ENCODE results near the gene G0S2. TPM values are rescaled to one million over a fixed set of nuclear protein-coding genes. Genes with fewer than 3 reads are reported as not detected.
"Not testable (repeated sequence)": the region's sequence is repeated elsewhere in the genome, so short reads cannot be mapped to it uniquely, and the experiment has no call there.

The G0S2 gene
- total RNA-seq, 2 experiments from 2014 or later, result 4.9 to 5.7 TPM

DNA sequence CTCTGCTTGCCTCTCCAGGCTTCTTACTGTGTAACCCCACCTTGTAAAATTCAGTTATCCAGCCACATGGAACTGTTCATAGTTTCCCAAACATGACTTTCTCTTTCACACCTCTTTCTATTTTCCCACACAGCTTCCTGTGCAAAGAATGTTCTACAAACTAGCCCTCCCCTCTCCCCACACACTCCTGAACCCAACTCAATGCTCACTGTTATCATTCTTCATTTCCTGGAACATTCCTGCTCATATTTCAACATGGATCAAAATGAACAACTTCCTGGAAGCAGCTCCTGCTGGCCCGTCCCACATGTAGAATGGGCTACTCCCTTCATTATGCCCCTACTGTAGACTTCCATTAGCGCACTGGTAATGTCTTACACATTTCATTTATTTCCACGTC, 21.9 kb downstream of the G0S2 start:
- Mint-ChIP-seq H3K4me1 (ENCODE audit: low read depth) (peaks cover 24% of the 10 kb centered on the region), H3K36me3 (ENCODE audit: low read depth) (no peaks in the 10 kb centered on the region), H3K27me3 (peaks cover 1% of the 10 kb centered on the region), H3K9me3 (no peaks in the 10 kb centered on the region), H3K4me3 (no peak overlapping the region), H3K27ac (peak overlapping the region; percentile 42)
- ChIA-PET POLR2A (interaction anchor here (1.1 to 1.3 kb wide), 2 partner anchors 52 to 73 kb away, joined by 3 to 4 read pairs; no protein-coding TSS in a partner anchor), CTCF (interaction anchor here (0.6 to 3.8 kb wide), 8 partner anchors 9 to 121 kb away, joined by 3 to 21 read pairs (median 3); partner anchors contain the start of gene TRAF3IP3)
- ATAC-seq (no peak), DNase-seq (no peak)
- intact Hi-C loops (cut with micrococcal nuclease), result loop anchor here (1.0 kb wide), 1 partner anchor 90 kb away; no protein-coding TSS in a partner anchor
- TF ChIP-seq, protein P1, sequence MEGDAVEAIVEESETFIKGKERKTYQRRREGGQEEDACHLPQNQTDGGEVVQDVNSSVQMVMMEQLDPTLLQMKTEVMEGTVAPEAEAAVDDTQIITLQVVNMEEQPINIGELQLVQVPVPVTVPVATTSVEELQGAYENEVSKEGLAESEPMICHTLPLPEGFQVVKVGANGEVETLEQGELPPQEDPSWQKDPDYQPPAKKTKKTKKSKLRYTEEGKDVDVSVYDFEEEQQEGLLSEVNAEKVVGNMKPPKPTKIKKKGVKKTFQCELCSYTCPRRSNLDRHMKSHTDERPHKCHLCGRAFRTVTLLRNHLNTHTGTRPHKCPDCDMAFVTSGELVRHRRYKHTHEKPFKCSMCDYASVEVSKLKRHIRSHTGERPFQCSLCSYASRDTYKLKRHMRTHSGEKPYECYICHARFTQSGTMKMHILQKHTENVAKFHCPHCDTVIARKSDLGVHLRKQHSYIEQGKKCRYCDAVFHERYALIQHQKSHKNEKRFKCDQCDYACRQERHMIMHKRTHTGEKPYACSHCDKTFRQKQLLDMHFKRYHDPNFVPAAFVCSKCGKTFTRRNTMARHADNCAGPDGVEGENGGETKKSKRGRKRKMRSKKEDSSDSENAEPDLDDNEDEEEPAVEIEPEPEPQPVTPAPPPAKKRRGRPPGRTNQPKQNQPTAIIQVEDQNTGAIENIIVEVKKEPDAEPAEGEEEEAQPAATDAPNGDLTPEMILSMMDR (IDR thresholded peaks at IDR 0.05), result no peak

DNA sequence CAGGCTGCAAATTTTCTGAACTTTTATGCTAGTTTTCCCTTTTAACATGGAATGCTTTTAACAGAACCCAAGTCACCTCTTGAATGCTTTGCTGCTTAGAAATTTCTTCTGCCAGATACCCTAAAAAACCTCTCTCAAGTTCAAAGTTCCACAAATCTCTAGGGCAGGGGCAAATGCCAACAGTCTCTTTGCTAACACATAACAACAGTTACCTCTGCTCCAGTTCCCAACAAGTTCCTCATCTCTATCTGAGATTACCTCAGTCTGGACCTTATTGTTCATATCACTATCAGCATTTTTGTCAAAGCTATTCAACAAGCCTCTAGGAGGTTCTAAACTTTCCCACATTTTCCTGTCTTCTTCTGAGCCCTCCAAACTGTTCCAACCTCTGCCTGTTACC, 25.5 kb downstream of the G0S2 start:
- DNase-seq; H3K27ac Mint-ChIP-seq; intact Hi-C loops (cut with micrococcal nuclease); H3K4me3 Mint-ChIP-seq; H3K9me3 Mint-ChIP-seq; H3K36me3 Mint-ChIP-seq (ENCODE audit: low read depth); ATAC-seq; POLR2A ChIA-PET; H3K27me3 Mint-ChIP-seq: not testable (repeated sequence)
- CTCF ChIA-PET, result interaction anchor here (1.3 kb wide), 1 partner anchor 73 kb away, joined by 5 read pairs; no protein-coding TSS in a partner anchor
- H3K4me1 Mint-ChIP-seq (ENCODE audit: low read depth), result peaks cover 39% of the 10 kb centered on the region

DNA sequence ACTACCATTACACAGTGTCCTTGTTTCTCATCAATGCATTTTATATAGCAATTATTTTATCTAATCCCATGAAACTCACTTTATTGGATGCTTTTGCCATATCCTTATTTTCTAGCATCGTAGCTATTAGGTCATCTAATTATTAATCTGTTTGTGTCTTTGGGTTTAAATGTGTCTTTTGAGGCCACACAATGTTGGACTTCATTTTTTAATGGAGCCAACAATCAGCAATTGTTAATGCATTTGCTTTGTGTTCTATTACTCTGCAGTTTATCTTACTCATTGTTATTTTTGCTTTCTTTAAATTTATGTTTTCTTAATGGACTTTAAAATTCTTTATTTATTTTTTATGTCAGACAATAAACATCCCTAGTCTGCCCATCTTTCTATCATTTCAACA, 27.6 kb downstream of the G0S2 start:
- POLR2A ChIA-PET, result interaction anchor here (0.7 kb wide), 1 partner anchor 1878 kb away, joined by 3 read pairs; no protein-coding TSS in a partner anchor
- no peak overlapping the region for H3K27ac Mint-ChIP-seq

DNA sequence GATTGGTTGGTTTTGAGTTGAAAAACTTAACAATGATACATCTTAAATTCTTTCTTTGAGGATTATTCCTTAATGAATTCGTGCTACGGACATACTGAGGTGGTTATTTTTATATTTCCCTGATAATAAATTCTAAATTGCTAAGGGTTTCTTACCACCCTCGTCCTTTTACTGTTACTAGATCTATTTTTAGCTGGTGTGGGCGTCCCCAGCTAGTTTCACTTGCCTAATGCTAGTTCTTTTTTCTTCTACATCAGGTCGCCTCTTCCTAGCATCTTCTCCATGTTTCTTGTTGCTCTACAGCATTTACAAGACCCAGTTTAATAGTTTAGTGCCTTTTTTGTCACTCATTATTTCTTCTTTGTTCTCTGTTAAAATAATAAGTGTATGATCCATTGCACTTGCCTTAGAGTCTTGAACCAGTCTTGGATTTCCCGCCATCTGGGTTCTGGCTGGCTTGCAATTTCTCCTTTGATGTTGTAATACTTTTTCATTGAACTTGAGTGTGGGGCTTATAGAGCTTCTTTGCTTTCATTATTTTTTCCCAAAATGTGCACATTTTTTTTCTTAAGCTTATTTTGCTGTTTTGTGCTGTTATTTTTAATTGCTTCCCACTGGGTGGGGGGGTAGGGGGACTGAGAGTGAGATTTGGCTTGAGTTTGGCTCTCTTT, 28.8 kb downstream of the G0S2 start:
- peak overlapping the region; percentile 76 for H3K27ac Mint-ChIP-seq
- ChIA-PET POLR2A (no interaction called here), CTCF (interaction anchor here (0.6 to 4.6 kb wide), 7 partner anchors 11 to 77 kb away, joined by 3 to 29 read pairs (median 5); no protein-coding TSS in a partner anchor)
- H3K36me3 Mint-ChIP-seq (ENCODE audit: low read depth), result no peaks in the 10 kb centered on the region
- H3K9me3 Mint-ChIP-seq, result no peaks in the 10 kb centered on the region
- H3K4me1 Mint-ChIP-seq (ENCODE audit: low read depth), result peaks cover 33% of the 10 kb centered on the region
- H3K27me3 Mint-ChIP-seq, result no peaks in the 10 kb centered on the region
- TF ChIP-seq, protein P1 (IDR thresholded peaks at IDR 0.05), result no peak
- ATAC-seq, result no peak
- intact Hi-C loops (cut with micrococcal nuclease), result no loop called here
- no peak overlapping the region for H3K4me3 Mint-ChIP-seq
- DNase-seq, result peak; percentile 30

More for the DNA sequence above, 27.6 kb downstream of the G0S2 start:
- ATAC-seq (no peak), DNase-seq (no peak)
- TF ChIP-seq, protein P1 (IDR thresholded peaks at IDR 0.05), result no peak
- no peak overlapping the region for H3K4me3 Mint-ChIP-seq
- H3K27me3 Mint-ChIP-seq, result no peaks in the 10 kb centered on the region
- CTCF ChIA-PET, result interaction anchor here (1.1 to 4.6 kb wide), 5 partner anchors 9 to 76 kb away, joined by 4 to 29 read pairs (median 5); no protein-coding TSS in a partner anchor
- H3K4me1 Mint-ChIP-seq (ENCODE audit: low read depth), result peaks cover 34% of the 10 kb centered on the region
- no peaks in the 10 kb centered on the region for H3K36me3 Mint-ChIP-seq (ENCODE audit: low read depth)
- no peaks in the 10 kb centered on the region for H3K9me3 Mint-ChIP-seq
- intact Hi-C loops (cut with micrococcal nuclease), result no loop called here

DNA sequence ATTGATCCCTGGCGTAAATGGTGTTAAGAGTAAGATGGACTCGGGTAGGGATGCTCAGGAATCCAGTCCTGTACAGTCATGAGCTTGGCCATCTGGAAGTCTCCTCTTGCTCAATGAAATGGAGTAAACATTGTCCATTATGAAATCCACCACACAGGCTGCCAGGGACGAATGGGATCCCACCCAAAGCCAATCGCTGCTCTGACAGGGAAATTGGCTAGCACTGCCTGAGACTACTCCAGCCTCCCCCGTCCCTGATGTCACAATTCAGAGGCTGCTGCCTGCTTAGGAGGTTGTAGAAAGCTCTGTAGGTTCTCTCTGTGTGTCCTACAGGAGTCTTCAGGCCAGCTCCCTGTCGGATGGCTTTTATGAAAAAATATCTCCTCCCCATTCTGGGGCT, 29.4 kb downstream of the G0S2 start, which contains the start of gene HSD11B1:
TSS of gene HSD11B1 (plus strand) at position 263 of the 400 bp plus-strand sequence. CDS start at position 360, 97 bp downstream.
- TF ChIP-seq, protein P1 (IDR thresholded peaks at IDR 0.05), result no peak
- ATAC-seq, result no peak
- no peaks in the 10 kb centered on the region for H3K36me3 Mint-ChIP-seq (ENCODE audit: low read depth)
- no peaks in the 10 kb centered on the region for H3K27me3 Mint-ChIP-seq
- intact Hi-C loops (cut with micrococcal nuclease), result no loop called here
- DNase-seq, result no peak
- peaks cover 33% of the 10 kb centered on the region for H3K4me1 Mint-ChIP-seq (ENCODE audit: low read depth)
- POLR2A ChIA-PET, result no interaction called here
- H3K4me3 Mint-ChIP-seq, result no peak within 1 kb of the TSS
- CTCF ChIA-PET, result interaction anchor here (0.7 to 4.6 kb wide), 4 partner anchors 11 to 1273 kb away, joined by 3 to 29 read pairs (median 3); no protein-coding TSS in a partner anchor
- H3K27ac Mint-ChIP-seq, result peak within 1 kb of the TSS; percentile 76
- no peaks in the 10 kb centered on the region for H3K9me3 Mint-ChIP-seq
